K562 (cell line): ENCODE data around the gene KRT77. TPM values are rescaled to one million over a fixed set of nuclear protein-coding genes. Genes with fewer than 3 reads are reported as not detected.

Experiments
- ATAC-seq: fragments of 200-7000 bp; cut with Tn5 transposase; 3 replicates; pipeline ENCODE4 v1.9.1; 2020; ENCODE audit warnings: moderate library complexity
- BruUV-seq: library from RNA; stranded (reverse); fragments of 400-500 nt; replicated peaks from 2 replicates; lab custom pipeline; 2021; lab: Mats Ljungman, UMichigan
- CTCF ChIA-PET: fragments of 300-600 bp; formaldehyde crosslinking; extraction: SDS; loops from one replicate; lab custom pipeline; 2021; ENCODE audit warnings: low intra/inter-chr PET ratio; lab: Yijun Ruan, JAX
- POLR2A ChIA-PET: fragments of 300-600, 350-650 bp; sonication (Branson Sonifier 250); formaldehyde crosslinking; extraction: SDS; loops from one replicate; lab custom pipeline; 2021; ENCODE audit warnings: antibody characterized with exemption, inconsistent platforms; lab: Yijun Ruan, JAX
- DNase-seq, 4 experiments: peaks; one replicate each; pipeline versions ENCODE4 v3.0.0 to v3.0.0-alpha.2; 2011 to 2018; ENCODE audit warnings: low spot score in 3 of 4, mixed read lengths in 3 of 4; ENCODE audit errors: extremely low read depth in 1 of 4
- FAIRE-seq: peaks from 2 replicates; lab custom pipeline; 2011; peaks lifted over from hg19 to GRCh38; lab: Jason Lieb, UNC
- H2AFZ ChIP-seq: 2 replicates; pipeline ENCODE4 v1.6.0; 2011; ENCODE audit warnings: low read depth, low read length, control low read depth, inconsistent platforms
- H3K27ac ChIP-seq: fragments of 200-600 bp; 3 replicates; pipeline ENCODE4 v1.8.0; 2011; ENCODE audit warnings: low read depth, mild to moderate bottlenecking, control low read depth, inconsistent platforms, low read length, moderate library complexity, mixed read lengths; ENCODE audit errors: extremely low read depth
- H3K27me3 ChIP-seq, 2 experiments: fragments of 300-600 bp in 1 of 2; 2 replicates in 1 of 2; 3 replicates in 1 of 2; pipeline versions ENCODE4 v1.6.0 to v1.8.0; 2011; ENCODE audit warnings: inconsistent platforms in 2 of 2, low read length in 2 of 2, mild to moderate bottlenecking in 1 of 2, mixed read lengths in 1 of 2, moderate library complexity in 1 of 2; ENCODE audit not compliant: control insufficient read depth in 2 of 2, insufficient read depth in 2 of 2
- H3K36me3 ChIP-seq: fragments of 300-600 bp; 3 replicates; pipeline ENCODE4 v1.8.0; 2011; ENCODE audit warnings: mild to moderate bottlenecking, low read length, inconsistent platforms; ENCODE audit not compliant: control insufficient read depth, insufficient read depth
- H3K4me1 ChIP-seq, 2 experiments: fragments of 200-600 bp in 1 of 2; replicated peaks in 1 of 2; 2 replicates in 1 of 2; 3 replicates in 1 of 2; pipeline versions ENCODE4 v1.5.1 to v1.8.0; 2011; ENCODE audit warnings: inconsistent platforms in 2 of 2, low read length in 2 of 2, mild to moderate bottlenecking in 1 of 2, mixed read lengths in 1 of 2, moderate library complexity in 1 of 2; ENCODE audit not compliant: control insufficient read depth in 2 of 2, insufficient read depth in 2 of 2
- H3K4me2 ChIP-seq: 2 replicates; pipeline ENCODE4 v1.6.1; 2011; ENCODE audit warnings: low read length, control low read depth, inconsistent platforms, mixed read lengths; ENCODE audit not compliant: insufficient read depth
- H3K4me3 ChIP-seq: fragments of 200-600 bp; sonication (generic), shearing (Covaris generic); 2 replicates; pipeline ENCODE4 v1.5.1; 2016; ENCODE audit warnings: control low read depth, inconsistent platforms
- H3K79me2 ChIP-seq: fragments of 200-600 bp; 3 replicates; pipeline ENCODE4 v1.8.0; 2011; ENCODE audit warnings: low read length, inconsistent platforms; ENCODE audit not compliant: control insufficient read depth, insufficient read depth
- H3K9ac ChIP-seq, 2 experiments: 2 replicates each; pipeline versions ENCODE4 v1.6.0 to v1.6.1; 2011; ENCODE audit warnings: low read depth in 2 of 2, low read length in 2 of 2, control low read depth in 1 of 2, inconsistent platforms in 1 of 2, mild to moderate bottlenecking in 1 of 2, mixed read lengths in 1 of 2; ENCODE audit not compliant: insufficient read depth in 1 of 2
- H3K9me1 ChIP-seq: one replicate; pipeline ENCODE4 v1.6.0; 2011; ENCODE audit warnings: inconsistent platforms, mild to moderate bottlenecking, low read length, moderate library complexity; ENCODE audit not compliant: control insufficient read depth, insufficient read depth
- H3K9me3 ChIP-seq: replicated peaks from 2 replicates; pipeline ENCODE4 v1.5.1; 2011; ENCODE audit warnings: low read depth, low read length, inconsistent platforms; ENCODE audit not compliant: control insufficient read depth, insufficient read depth
- H4K20me1 ChIP-seq: replicated peaks from 2 replicates; pipeline ENCODE4 v1.6.1; 2011; ENCODE audit warnings: low read length, inconsistent platforms, mixed read lengths; ENCODE audit not compliant: control insufficient read depth, insufficient read depth
- BACH1 ChIP-seq: fragments of 200-800 bp; sonication (Bioruptor generic); IDR thresholded peaks from 2 replicates; pipeline ENCODE4 v1.6.1; 2016; ENCODE audit warnings: missing genetic modification characterization, missing compliant biosample characterization
- CHAMP1 ChIP-seq: fragments of 450-650 bp; IDR thresholded peaks from 2 replicates; pipeline ENCODE4 v1.6.1; 2016; ENCODE audit warnings: mild to moderate bottlenecking
- GTF2B ChIP-seq: IDR thresholded peaks from 2 replicates; pipeline ENCODE4 v1.6.1; 2011; ENCODE audit not compliant: insufficient read length; ENCODE audit errors: extremely low read depth
- HDAC2 ChIP-seq: fragments of 450-650 bp; IDR thresholded peaks from 2 replicates; pipeline ENCODE4 v1.6.1; 2016; ENCODE audit warnings: mild to moderate bottlenecking
- HMGXB4 ChIP-seq: sonication (generic); formaldehyde crosslinking; IDR thresholded peaks from 2 replicates; pipeline ENCODE4 v1.8.1; 2023; ENCODE audit warnings: mild to moderate bottlenecking, missing genetic modification reagents
- HOMEZ ChIP-seq: fragments of 250-450 bp; sonication (Bioruptor Pico); IDR thresholded peaks from 2 replicates; pipeline ENCODE4 v1.4.0; 2020; ENCODE audit warnings: mild to moderate bottlenecking, moderate library complexity
- MITF ChIP-seq: IDR thresholded peaks from 2 replicates; pipeline ENCODE4 v1.6.1; 2014; ENCODE audit warnings: antibody characterized with exemption
- TEAD4 ChIP-seq, 2 experiments: sonication (generic) in 1 of 2; formaldehyde crosslinking in 1 of 2; IDR thresholded peaks; 2 replicates each; pipeline versions ENCODE4 v1.6.1 to v1.8.0; 2012 to 2022; ENCODE audit warnings: borderline replicate concordance in 1 of 2, inconsistent platforms in 1 of 2, low read length in 1 of 2, mild to moderate bottlenecking in 1 of 2, missing genetic modification reagents in 1 of 2
- TRIM28 ChIP-seq: fragments of 450-650 bp; IDR thresholded peaks from 2 replicates; pipeline ENCODE4 v1.6.1; 2017
- UBTF ChIP-seq, 2 experiments: IDR thresholded peaks; 2 replicates each; pipeline ENCODE4 v1.6.1; 2012; ENCODE audit warnings: improper control_type of control experiment in 2 of 2, low read depth in 2 of 2, low read length in 2 of 2, borderline replicate concordance in 1 of 2
- ZKSCAN1 ChIP-seq: fragments of 150-350 bp; IDR thresholded peaks from 2 replicates; pipeline ENCODE4 v1.6.1; 2016; ENCODE audit warnings: low read depth, low read length
- ZNF217 ChIP-seq: sonication (generic); formaldehyde crosslinking; IDR thresholded peaks from 2 replicates; pipeline ENCODE4 v1.8.0; 2022; ENCODE audit warnings: mild to moderate bottlenecking, missing genetic modification reagents
- WGBS: fragments of 100-300 bp; shearing (Covaris generic); methylation state at CpG from one replicate; pipeline ENCODE4 v1.1.6; 2016; ENCODE audit warnings: low coverage, mixed read lengths; ENCODE audit not compliant: insufficient coverage; ENCODE audit errors: missing lambda C conversion rate; 5-methylcytosine and 5-hydroxymethylcytosine counted together
- in situ Hi-C: fragments of 300-500 bp; cut with MboI; formaldehyde crosslinking; loops from 4 replicates; pipeline ENCODE4 v1.15.0; 2018; ENCODE audit warnings: inconsistent platforms, mixed read lengths
- intact Hi-C: fragments of 100-400 bp; cut with micrococcal nuclease; formaldehyde crosslinking; loops from 2 replicates; pipeline ENCODE4 v1.14.2; 2022
- polyA plus RNA-seq, 8 experiments: library from polyadenylated mRNA; depleted of rRNA in 4 of 8; stranded (reverse) in 5 of 8; unstranded in 3 of 8; fragments of >200 nt; fragmentation: Nextera tagmentation in 2 of 8; fragmentation: Illumina TruSeq in 1 of 8; extraction: Ambion mirVana in 2 of 8; extraction: Trizol in 1 of 8; gene quantifications; 2 replicates each; pipeline versions ENCODE4 v1.2.1 to v1.2.3, GENCODE V29; 2011 to 2014; ENCODE audit warnings: inconsistent platforms in 1 of 8, missing spikeins in 1 of 8
- total RNA-seq, 7 experiments: library from RNA; depleted of rRNA in 6 of 7; stranded (reverse); fragments of >200 nt in 6 of 7; fragmentation: Illumina TruSeq in 2 of 7; extraction: Trizol in 2 of 7; gene quantifications; 2 replicates each; pipeline versions ENCODE4 v1.2.1 to v1.2.3, GENCODE V29; 2011 to 2021; ENCODE audit warnings: low replicate concordance in 1 of 7

The KRT77 gene
- total and polyA plus RNA-seq, 9 of the 15 experiments (the other 6 are each of a cell fraction or from before 2014, with no cell fraction given) = not detected

GRCh38 chr12:52730793-52731192 is 27.5 kb upstream of the KRT77 start:
- no peaks in the 10 kb centered on the region for H3K4me1 ChIP-seq
- no peak overlapping the region for H2AFZ ChIP-seq
- CTCF ChIA-PET = no interaction called here
- WGBS = 0% methylated on average over 2 of the region's 2 CpGs
- POLR2A ChIA-PET = no interaction called here
- H3K9me1 ChIP-seq = no peaks in the 10 kb centered on the region
- H3K36me3 ChIP-seq = no peaks in the 10 kb centered on the region
- no peak overlapping the region for H3K4me2 ChIP-seq
- BruUV-seq = no TSS peak
- FAIRE-seq = no peak
- intact Hi-C loops = no loop called here
- in situ Hi-C loops = no loop called here
- H3K4me3 ChIP-seq = no peak overlapping the region
- no peak overlapping the region for H3K9ac ChIP-seq
- no peak for ATAC-seq
- H3K27me3 ChIP-seq = peaks cover 31 to 53% of the 10 kb centered on the region in 2 experiments
- H3K9me3 ChIP-seq = no peaks in the 10 kb centered on the region
- no peak for DNase-seq
- H3K79me2 ChIP-seq = no peaks in the 10 kb centered on the region
- H3K27ac ChIP-seq = no peak overlapping the region
- H4K20me1 ChIP-seq = 0 out of 2 replicates have a peak, but pooled peaks cover 5% of the 10 kb centered on the region
- TF ChIP-seq BACH1 (tag) (no peak), ZKSCAN1 (no peak), MITF (no peak), TEAD4 (IDR thresholded peaks at IDR 0.05; ENCODE audit: low read length) (no peak), TEAD4 (CRISPR knock-in tag; IDR thresholded peaks at IDR 0.05; ENCODE audit: borderline replicate concordance) (no peak), HMGXB4 (CRISPR knock-in tag) (no peak), HOMEZ (CRISPR knock-in tag) (no peak), UBTF (IDR thresholded peaks at IDR 0.05; ENCODE audit: borderline replicate concordance in 1 of 2, low read depth in 2 of 2, low read length in 2 of 2) (no peak), GTF2B (no peak), TRIM28 (no peak), HDAC2 (no peak), CHAMP1 (no peak), ZNF217 (CRISPR knock-in tag) (no peak)
